Measurements from ENCODE around the gene CFDP1.

CFDP1 gene

GRCh38 chr16:75256059-75256571 lies 177.2 kb downstream of the CFDP1 start:
- Histone ChIP-seq H3K9me3 (ENCODE audit: control insufficient read depth, insufficient read depth, low read length) (no peaks in the 10 kb centered on the region), H3K9ac (ENCODE audit: low read depth, low read length) (0 out of 2 replicates have a peak overlapping the region, but pooled peaks have one; percentile 8), H3K4me1 (ENCODE audit: insufficient read depth, low read length) (peaks cover 55% of the 10 kb centered on the region)

GRCh38 chr16:75254359-75254837 lies 178.9 kb downstream of the CFDP1 start:
- no peaks in the 10 kb centered on the region for H3K9me3 ChIP-seq (ENCODE audit: control insufficient read depth, insufficient read depth, low read length)
- no peak overlapping the region for H3K9ac ChIP-seq (ENCODE audit: low read depth, low read length)
- H3K4me1 ChIP-seq (ENCODE audit: insufficient read depth, low read length): peaks cover 60% of the 10 kb centered on the region
- H3K36me3 ChIP-seq (ENCODE audit: insufficient read depth, low read length): no peaks in the 10 kb centered on the region

More at GRCh38 chr16:75256059-75256571, 177.2 kb downstream of the CFDP1 start:
- H3K36me3 ChIP-seq (ENCODE audit: insufficient read depth, low read length): no peaks in the 10 kb centered on the region

- H3K9me3 ChIP-seq (ENCODE audit: control insufficient read depth, insufficient read depth, low read length): no peaks in the 10 kb centered on the region
- H3K4me1 ChIP-seq (ENCODE audit: insufficient read depth, low read length): peaks cover 66% of the 10 kb centered on the region
- no peaks in the 10 kb centered on the region for H3K36me3 ChIP-seq (ENCODE audit: insufficient read depth, low read length)
- peak overlapping the region; percentile 44 for H3K9ac ChIP-seq (ENCODE audit: low read depth, low read length)
Measured at GRCh38 chr16:75252946-75253911, 180.1 kb downstream of the CFDP1 start.

- no peaks in the 10 kb centered on the region for H3K36me3 ChIP-seq (ENCODE audit: insufficient read depth, low read length)
- H3K9ac ChIP-seq (ENCODE audit: low read depth, low read length): peak overlapping the region; percentile 44
- H3K4me1 ChIP-seq (ENCODE audit: insufficient read depth, low read length): peaks cover 70% of the 10 kb centered on the region
- H3K9me3 ChIP-seq (ENCODE audit: control insufficient read depth, insufficient read depth, low read length): no peaks in the 10 kb centered on the region
Measured at GRCh38 chr16:75252049-75252864, 181.0 kb downstream of the CFDP1 start.

- Histone ChIP-seq H3K9me3 (ENCODE audit: control insufficient read depth, insufficient read depth, low read length) (no peaks in the 10 kb centered on the region), H3K36me3 (ENCODE audit: insufficient read depth, low read length) (no peaks in the 10 kb centered on the region), H3K9ac (ENCODE audit: low read depth, low read length) (peak within 1 kb of the TSS; percentile 77), H3K4me1 (ENCODE audit: insufficient read depth, low read length) (peaks cover 71% of the 10 kb centered on the region)
Measured at GRCh38 chr16:75251280-75252048, 181.8 kb downstream of the CFDP1 start, which contains the start of gene BCAR1. BCAR1 (minus strand) TSS chr16:75251624; CDS start chr16:75251482, 142 bp downstream.

GRCh38 chr16:75250809-75251279 lies 182.5 kb downstream of the CFDP1 start:
- no peaks in the 10 kb centered on the region for H3K9me3 ChIP-seq (ENCODE audit: control insufficient read depth, insufficient read depth, low read length)
- H3K9ac ChIP-seq (ENCODE audit: low read depth, low read length): peak overlapping the region; percentile 77
- no peaks in the 10 kb centered on the region for H3K36me3 ChIP-seq (ENCODE audit: insufficient read depth, low read length)
- peaks cover 71% of the 10 kb centered on the region for H3K4me1 ChIP-seq (ENCODE audit: insufficient read depth, low read length)

GRCh38 chr16:75250089-75250808 lies 183.1 kb downstream of the CFDP1 start:
- Histone ChIP-seq H3K36me3 (ENCODE audit: insufficient read depth, low read length) (no peaks in the 10 kb centered on the region), H3K9me3 (ENCODE audit: control insufficient read depth, insufficient read depth, low read length) (no peaks in the 10 kb centered on the region), H3K4me1 (ENCODE audit: insufficient read depth, low read length) (peaks cover 73% of the 10 kb centered on the region), H3K9ac (ENCODE audit: low read depth, low read length) (peak overlapping the region; percentile 77)

GRCh38 chr16:75249441-75249840 lies 183.9 kb downstream of the CFDP1 start:
- H3K9ac ChIP-seq (ENCODE audit: low read depth, low read length): peak overlapping the region; percentile 77; the same call in 1 of the 2 replicates
- H3K36me3 ChIP-seq (ENCODE audit: insufficient read depth, low read length): no peaks in the 10 kb centered on the region
- peaks cover 70% of the 10 kb centered on the region for H3K4me1 ChIP-seq (ENCODE audit: insufficient read depth, low read length)
- H3K9me3 ChIP-seq (ENCODE audit: control insufficient read depth, insufficient read depth, low read length): no peaks in the 10 kb centered on the region

GRCh38 chr16:75248536-75249380 lies 184.5 kb downstream of the CFDP1 start:
- Histone ChIP-seq H3K9me3 (ENCODE audit: control insufficient read depth, insufficient read depth, low read length) (no peaks in the 10 kb centered on the region), H3K36me3 (ENCODE audit: insufficient read depth, low read length) (no peaks in the 10 kb centered on the region; the same call in 1 of the 2 replicates), H3K9ac (ENCODE audit: low read depth, low read length) (peak overlapping the region; percentile 77; the same call in 1 of the 2 replicates), H3K4me1 (ENCODE audit: insufficient read depth, low read length) (peaks cover 72% of the 10 kb centered on the region)

GRCh38 chr16:75248142-75248535 lies 185.2 kb downstream of the CFDP1 start:
- no peaks in the 10 kb centered on the region for H3K9me3 ChIP-seq (ENCODE audit: control insufficient read depth, insufficient read depth, low read length)
- H3K36me3 ChIP-seq (ENCODE audit: insufficient read depth, low read length): peaks cover 2% of the 10 kb centered on the region
- H3K9ac ChIP-seq (ENCODE audit: low read depth, low read length): no peak overlapping the region
- H3K4me1 ChIP-seq (ENCODE audit: insufficient read depth, low read length): peaks cover 73% of the 10 kb centered on the region

- Histone ChIP-seq H3K9me3 (ENCODE audit: control insufficient read depth, insufficient read depth, low read length) (no peaks in the 10 kb centered on the region), H3K9ac (ENCODE audit: low read depth, low read length) (no peak overlapping the region), H3K36me3 (ENCODE audit: insufficient read depth, low read length) (peaks cover 6% of the 10 kb centered on the region), H3K4me1 (ENCODE audit: insufficient read depth, low read length) (peaks cover 64% of the 10 kb centered on the region; the same call in 1 of the 2 replicates)
Measured at GRCh38 chr16:75247249-75247648, 186.1 kb downstream of the CFDP1 start.

- Histone ChIP-seq H3K9ac (ENCODE audit: low read depth, low read length) (no peak overlapping the region), H3K36me3 (ENCODE audit: insufficient read depth, low read length) (peaks cover 6% of the 10 kb centered on the region), H3K4me1 (ENCODE audit: insufficient read depth, low read length) (peaks cover 60% of the 10 kb centered on the region; the same call in 1 of the 2 replicates), H3K9me3 (ENCODE audit: control insufficient read depth, insufficient read depth, low read length) (no peaks in the 10 kb centered on the region)
Measured at GRCh38 chr16:75246504-75247205, 186.6 kb downstream of the CFDP1 start.

All from ES-I3 (cell line).